SHP77 treated with DMSO at 0.1 percent for 48 hours (cell line): ENCODE data around the gene MCTP1.

Experiments used
- DNase-seq: peaks from one replicate; lab custom pipeline; 2025; lab: John Stamatoyannopoulos, UW

The MCTP1 gene

DNA sequence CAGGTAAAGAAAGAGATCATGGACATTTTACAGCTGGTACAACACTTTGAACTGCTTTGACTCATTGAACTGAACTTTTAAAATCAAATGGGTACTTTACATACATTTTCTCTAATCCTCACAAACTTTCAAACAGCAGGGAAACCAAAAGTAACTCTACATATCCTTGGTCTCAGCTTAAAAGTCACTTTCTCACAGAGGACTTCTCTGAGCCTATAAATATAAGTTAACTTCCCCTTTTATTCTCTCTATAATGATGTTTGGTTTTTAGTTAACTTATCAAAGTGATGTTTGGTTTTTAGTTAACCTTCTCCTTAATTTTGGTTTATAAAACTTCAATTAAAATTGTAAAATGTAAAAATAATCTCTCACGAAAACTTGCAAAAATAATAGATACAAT, 209.8 kb downstream of the MCTP1 start:
- no peak for DNase-seq

DNA sequence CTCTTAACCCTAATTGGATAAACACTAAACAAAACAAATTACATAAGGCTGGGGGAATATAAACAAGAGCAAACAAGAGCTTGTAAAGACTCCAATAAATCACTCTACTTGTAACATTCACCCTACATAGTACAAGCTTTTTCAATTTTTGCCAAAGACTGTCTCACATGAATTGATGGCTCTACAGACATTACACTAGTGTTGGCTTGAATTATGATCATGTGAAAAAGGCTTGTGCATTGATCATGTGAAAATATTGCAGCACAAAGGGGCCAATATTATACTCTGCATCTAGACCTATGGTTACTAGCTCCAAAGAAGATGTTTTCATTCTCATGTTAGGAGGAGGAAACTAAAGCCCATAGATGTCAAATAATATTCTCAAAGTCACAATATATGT, 212.6 kb downstream of the MCTP1 start:
- no peak for DNase-seq

DNA sequence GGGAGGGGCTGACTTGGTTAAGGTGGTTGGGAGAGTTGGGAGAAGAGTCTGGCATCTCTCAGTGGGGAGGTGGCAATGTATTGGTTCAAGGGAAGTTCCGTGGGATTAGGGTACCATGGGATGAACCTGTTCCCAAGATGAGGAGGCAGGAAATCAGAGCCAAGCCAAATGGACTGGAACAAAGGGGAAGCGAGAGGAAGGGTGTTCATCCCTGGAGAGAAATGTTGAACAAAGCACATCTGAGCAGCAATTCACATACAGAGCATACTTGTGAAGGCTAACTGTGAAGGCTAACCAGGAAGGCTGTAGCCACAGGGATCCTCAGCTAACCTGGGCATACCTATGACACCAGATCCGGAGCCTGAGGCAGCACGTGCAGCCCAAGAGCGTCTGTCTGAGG, 214.0 kb downstream of the MCTP1 start:
- no peak for DNase-seq

DNA sequence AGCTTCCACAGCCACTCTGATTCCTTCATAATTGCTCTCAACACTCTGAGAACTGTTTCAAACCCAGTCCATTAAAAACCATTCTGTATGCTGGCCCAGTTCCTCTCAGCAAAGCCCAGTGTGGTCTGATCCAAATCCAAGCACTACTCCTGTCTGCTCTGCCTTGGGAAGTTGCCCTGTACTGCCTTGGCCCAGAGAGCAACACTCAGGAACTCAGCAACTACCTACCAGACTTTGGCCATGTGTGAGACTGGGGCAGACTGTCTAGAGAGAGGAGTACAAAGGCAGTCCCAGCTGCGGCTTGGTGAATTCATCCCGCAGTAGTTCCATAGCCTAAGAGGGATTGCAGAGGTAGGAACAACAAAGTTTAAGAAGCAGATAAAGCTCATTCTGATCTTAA, 214.4 kb downstream of the MCTP1 start:
- no peak for DNase-seq

DNA sequence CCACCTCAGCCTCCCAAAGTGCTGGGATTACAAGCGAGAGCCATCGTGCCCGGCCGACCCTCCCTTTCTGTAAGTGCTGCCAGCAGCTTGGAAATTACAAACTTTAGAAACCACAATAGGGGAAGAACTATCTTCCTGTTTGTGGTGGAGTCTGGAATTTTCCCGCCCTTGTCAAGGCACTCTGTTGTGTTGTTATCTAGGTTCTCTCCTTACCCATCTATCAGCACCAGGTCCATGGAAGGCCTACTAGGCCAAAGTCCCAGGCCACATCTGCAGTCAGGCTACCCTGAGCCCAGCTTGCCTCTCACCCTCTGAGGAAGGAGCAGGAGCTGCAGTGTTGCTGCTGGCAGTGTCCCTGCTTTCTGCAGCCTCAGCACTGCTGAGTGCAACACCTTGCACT, 214.9 kb downstream of the MCTP1 start:
- DNase-seq, result no peak

DNA sequence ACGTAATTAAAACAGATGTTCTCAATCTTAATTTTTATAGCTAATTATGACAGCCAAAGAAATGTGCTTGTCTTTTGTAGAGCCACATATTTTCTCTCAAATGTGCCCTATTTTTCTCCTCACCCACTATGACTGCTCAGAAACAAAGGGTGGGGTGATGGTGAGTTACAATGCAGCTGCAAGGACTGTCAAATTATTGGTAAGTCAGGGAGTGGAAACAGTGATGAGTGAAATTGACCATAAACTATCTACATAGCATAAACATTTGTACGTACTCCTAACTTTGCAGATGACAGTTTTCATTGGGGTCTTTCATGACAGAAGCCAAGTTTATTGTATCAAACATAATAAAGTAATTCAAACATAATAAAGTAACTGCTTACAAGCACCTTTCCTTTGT, 215.9 kb downstream of the MCTP1 start:
- no peak for DNase-seq

DNA sequence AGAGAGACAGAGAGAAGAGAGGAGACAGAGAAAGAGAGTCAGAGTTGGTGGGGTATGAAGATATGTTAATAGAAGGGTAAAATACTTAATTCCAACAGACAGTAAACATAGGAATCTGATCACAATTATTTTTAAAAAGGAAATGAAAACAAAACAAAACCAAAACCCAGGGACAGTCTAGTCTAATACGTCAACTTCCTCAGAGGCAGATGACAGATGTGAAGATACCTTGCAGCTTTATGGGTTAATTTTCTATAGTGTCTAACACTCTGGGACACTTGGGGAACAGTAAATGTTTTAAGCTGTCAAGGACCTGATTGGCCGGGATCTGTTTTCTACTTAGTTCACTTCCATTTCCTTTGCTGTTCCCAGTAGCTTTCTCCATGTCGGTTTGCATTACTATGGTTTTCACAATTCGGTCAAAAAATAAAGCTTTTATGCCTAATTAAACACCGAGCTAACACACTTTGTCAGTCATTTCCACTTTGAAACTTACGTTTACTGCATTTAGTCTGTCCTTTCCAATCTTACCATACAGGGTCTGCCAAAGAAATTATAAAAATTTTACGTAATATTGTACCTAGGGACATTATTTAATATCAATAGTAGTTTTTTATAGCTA, 216.5 kb downstream of the MCTP1 start:
- no peak for DNase-seq

DNA sequence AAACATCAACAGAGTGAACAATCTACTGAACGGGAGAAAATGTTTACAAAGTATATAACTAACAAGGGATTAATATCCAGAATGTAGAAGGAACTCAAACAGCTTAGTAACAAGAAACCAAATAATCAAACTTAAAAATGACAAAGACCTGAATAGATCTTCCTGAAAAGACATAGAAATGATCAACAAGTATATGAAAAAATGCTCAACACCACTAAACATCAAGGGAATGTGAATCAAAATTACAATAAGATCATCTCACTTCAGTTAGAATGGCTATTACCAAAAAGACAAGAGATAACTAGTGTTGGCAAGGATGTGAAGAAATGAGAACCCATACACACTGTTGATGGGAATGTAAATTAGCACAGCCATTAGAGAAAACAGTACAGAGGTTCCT, 218.8 kb downstream of the MCTP1 start:
- DNase-seq, result no peak

DNA sequence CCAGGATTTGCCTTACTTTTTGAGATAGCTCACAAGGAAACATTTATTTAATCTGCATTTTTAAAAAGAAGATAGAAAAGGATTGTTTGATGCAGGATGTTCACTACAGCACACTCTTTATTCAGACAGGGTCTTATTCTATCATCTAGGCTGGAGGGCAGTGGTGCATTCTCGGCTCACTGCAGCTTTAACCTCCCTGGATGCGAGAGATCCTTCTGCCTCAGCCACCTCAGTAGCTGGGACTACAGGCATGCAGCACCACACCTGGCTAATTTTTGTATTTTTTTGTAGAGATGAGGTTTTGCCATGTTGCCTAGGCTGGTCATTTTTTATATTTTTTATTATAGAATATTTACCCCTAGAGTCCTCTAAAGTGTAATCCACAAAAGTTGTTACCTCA, 221.4 kb downstream of the MCTP1 start:
- no peak for DNase-seq

DNA sequence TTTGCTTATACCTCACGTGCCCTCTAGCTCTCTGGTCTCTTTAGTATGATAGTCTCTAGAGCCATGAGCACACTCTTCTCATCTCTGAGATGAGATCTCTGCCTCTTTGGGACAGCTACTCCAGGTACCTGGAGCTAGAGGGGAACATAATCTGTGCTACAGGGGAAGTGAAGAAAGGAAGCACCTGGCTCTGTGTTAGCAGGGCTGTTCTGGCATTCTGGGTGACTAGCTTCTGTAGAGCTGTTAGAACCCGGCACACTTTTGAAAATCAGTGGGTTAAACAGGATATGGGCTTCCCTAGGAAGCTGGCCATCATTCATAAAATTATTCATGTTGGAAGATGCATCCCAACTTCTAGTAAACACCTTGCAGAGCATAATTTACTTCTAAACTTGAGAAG, 224.8 kb downstream of the MCTP1 start:
- no peak for DNase-seq

DNA sequence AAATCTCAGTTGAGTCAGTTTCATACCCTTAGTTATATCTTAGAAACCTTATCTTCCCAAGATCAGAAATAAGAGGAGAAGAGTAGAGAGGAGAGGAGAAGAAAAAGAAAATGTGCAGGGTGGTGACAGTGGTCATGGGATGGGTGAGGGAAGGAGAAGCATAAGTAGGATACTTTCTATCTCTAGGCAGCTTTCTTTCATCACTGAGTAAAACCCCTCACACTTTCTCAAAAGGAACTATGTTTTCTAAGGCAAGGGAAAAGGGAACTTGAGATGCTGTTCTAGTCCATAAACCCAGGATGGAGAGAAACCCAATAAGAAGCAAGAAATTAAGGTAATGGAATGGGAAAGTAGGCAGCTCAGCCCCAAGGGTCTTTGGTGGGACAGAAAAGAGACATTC, 225.3 kb downstream of the MCTP1 start:
- DNase-seq, result no peak

DNA sequence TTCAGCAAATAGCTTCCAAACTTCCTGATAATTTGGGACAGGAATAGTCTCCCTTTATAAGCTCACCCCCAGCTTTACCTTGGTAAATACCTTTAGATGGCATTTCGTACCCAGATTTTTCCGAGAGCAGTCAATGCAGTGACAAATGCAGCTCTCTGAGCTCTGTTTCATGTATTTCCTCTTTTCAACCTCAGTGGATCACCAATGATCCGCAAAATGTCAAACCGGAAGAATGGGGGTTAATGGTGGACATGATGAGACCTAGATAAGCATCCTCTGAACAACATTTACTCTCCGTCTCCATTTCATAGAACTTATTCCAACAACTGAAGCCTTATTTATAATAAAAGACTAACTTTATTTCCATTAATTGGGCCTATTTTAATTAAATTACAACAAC, 227.3 kb downstream of the MCTP1 start:
- DNase-seq, result no peak

DNA sequence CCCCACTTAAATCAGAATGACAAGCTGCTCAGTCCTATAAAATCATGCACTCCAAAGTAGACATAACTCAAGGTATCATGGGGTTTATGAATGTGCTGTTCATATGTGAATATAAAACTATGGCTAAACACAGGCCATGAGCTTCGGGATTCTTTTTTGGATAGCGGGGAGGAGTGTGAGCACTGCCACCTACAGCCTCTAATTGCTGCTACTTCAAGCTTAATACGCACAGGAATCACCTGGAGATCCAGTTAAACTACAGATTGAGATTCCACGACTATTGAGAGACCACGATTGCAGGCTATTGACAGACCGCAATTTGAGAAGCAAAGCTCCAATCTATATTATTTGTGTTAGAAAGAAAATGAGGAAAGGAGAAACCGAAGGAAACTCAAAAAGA, 231.6 kb downstream of the MCTP1 start:
- DNase-seq, result no peak

DNA sequence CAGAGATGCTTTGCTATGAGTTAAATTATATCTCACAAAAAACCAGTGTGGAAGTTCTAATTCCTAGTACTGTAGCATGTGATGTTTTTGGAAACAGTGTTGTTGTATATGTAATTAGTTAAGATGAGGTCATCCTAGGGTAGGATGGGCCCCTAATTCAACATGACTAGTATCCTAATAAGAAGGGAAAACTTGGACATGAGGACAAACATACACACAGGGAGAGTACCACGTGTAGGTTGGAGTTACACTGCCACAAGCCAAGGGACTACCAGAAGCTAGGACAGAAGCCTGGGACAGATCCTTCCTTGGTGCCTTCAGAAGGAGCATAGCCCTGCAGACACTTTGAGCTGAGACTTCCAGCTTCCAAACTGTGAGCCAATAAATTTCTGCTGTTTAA, 234.2 kb downstream of the MCTP1 start:
- no peak for DNase-seq

DNA sequence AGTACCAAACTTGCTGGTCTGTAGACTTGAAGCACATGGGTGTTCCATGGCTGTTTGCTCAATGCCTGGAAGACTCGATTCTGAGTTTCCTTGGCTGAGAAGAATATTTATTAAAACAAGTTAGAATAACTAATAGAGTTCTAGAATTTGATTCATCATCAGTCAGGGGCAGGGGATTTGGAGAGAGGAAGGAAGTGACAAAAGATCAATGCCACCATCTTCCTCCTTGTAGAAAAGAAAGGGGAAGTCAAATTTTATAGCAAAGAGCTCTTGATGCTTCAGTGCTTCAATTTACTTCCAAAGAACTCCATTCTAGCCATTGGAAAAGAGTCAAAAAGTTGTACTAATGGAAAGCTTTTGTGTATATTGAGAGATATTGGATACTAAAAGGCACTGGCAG, 236.3 kb downstream of the MCTP1 start:
- no peak for DNase-seq

DNA sequence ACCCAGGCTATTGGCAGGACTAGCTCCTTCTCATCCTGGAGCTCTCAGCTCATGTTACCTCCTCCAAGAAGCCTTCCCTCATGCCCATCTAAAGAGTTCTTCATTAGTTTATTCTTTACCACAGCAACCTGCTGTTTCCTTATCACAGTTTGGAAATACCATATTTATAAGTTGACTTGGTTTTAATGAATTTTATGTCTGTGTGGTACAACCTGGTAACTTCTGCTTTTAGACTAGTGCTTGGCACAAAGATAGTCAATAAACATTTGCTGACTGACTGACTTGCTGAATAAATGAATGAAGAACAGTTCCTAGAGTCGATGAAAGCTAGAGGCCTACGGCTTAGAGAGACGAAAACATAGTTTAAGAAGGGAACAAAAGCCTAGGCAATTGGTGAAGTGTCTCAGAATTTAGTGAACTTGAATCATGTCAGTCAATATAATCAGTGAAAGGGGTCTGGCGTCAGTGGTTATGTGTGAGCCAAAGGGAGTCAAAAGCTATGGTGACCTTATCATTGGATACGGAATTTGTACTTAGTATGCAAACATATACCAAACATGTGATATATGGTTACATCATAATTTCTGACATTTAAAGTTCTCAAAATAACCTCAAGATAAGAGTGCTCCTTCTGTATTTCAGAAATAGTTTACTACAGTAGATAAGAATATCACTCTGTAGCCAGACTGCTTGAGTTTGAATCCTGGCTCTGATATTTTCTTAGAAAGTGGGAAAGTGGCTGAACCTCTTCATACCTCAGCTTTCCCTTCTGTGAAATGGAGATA, 239.5 kb downstream of the MCTP1 start:
- no peak for DNase-seq

DNA sequence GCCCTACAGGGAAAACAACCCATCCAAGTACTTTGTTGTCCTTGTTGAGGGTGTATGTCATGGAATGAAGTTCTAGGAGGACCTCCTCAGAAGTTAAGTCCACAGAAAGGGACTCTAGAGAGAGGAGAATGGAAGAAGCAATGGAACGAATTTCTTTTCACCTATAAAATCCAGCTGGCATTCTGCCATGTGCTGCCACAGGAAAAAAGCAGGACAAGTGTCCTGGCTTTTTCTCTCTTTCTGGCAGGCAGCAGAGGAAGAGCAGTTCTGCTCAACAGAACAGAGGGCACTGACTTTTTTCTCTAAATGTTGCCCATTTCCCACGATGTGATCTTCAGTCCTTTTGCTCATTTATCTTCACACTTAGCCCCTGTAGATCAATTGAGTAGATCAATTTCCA, 240.8 kb downstream of the MCTP1 start:
- no peak for DNase-seq

DNA sequence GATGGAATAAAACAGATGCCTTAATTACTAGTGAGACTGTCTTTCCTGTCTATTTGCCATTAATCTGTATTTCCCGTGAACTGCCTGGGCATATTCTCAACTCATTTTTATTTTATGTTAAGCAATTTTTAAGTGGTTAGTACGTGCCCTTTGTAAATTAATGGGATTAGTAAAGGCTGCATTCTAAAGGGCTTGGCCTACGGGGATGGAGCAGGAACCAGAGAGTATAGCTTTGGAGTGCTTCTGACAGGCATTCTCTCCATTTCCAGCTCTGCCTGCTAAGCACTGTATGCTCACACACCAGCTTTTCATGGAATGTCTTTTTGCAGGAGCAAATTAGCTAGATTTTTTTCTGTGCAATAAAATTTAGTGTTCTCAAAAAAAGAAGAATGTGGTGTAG, 241.2 kb downstream of the MCTP1 start:
- DNase-seq, result no peak

DNA sequence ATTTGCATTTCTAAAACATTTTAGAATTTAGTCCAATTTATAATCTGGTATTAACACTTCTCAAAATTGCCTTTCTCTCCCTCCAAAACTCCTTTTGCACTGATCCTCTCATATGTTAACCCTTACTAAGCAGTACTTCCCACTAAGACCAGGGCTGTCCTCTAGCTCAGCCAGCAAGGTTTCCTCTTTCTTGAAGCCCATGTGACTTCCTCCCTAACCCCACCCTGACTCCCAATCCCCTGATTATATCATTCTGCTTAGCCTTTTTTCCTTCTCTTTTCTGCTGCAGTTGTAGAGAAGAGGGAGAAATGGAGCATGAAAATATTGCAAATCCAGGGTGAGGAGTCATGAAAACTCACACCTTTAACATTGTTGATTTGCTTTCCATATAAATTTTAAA, 241.7 kb downstream of the MCTP1 start:
- DNase-seq, result no peak

DNA sequence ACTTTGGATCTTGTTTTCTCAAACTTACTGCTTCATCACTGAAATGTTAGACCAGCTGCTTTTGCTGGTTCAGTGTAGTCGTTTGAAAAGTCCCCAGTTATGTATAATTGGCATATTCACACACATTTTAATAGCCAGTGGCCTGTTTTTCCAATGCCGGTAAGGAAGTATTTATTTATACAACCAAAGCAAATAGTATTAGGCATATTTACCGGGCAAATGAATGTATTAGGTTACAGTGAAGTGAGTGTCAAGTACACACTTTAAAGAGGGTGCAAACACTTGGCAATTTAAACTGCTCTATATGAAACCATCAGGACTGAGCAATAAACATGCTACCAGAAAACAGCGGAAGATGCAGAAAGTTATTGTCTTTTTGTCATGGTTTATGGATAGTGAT, 242.9 kb downstream of the MCTP1 start:
- peak; percentile 26 for DNase-seq

DNA sequence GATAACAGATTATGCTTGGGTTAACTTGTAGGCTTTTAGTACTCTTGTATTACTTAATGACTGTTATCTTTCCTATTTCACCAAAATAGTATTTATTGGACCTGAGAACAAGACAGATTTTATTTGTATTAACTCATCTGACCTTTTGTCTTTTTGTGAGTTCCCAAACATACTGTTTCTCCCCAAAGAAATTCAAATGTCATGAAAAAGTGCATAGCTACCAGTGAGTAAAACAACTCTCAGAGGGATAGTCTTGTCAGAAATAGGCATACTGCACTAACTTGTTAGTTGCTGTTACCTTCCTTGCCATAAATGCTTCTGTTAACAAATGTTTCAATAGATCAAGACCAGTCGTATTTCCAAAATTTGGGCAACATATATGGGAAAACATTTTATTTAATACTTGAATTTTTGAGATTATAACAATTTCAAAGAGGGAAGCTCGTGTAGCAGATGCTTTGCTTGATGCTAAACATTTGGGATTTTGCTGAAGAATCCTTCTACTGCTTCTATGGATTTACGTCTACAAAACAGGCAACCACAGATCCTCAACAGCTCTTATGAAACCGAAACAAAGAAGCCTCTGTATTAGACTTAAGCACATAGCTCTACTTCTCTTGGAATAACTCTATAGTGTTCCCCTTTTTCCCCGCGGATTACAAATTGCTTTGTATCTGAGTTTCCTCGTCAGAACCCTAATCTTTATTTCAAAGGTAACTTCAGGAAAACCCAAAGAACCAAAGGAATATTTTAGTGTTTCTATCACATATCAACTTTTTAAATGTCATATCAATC, 248.8 kb downstream of the MCTP1 start:
- no peak for DNase-seq

DNA sequence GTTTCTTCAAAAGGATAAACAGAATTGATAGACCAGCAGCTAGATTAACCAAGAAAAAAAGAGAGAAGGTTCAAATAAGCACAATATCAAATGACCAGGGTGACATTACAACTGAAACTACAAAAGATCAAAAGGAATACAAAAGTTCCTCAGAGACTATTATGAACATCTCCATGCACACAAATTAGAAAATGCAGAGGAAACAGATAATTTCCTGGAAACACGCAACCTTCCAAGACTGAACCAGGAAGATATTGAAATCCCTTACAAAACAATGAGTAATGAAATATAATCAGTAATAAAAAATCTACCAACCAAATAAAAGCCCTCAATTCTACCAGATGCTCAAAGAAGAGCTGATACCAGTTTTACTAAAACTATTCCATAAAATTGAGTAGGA, 252.1 kb downstream of the MCTP1 start:
- DNase-seq, result no peak
